Heart right ventricle (tissue), 16 donors: ENCODE results near the gene GPR180. TPM values are rescaled to one million over a fixed set of nuclear protein-coding genes. Genes with fewer than 3 reads are reported as not detected.

ENCODE experiments used
- ATAC-seq, 8 donors: fragments of 200-7000 bp; cut with Tn5 transposase; one replicate each; pipeline ENCODE4 v1.9.1; 2020; ENCODE audit warnings: mild to moderate bottlenecking in 8 of 8, moderate library complexity in 8 of 8, moderate number of reproducible peaks in 1 of 8
- DNase-seq, 2 donors: peaks; one replicate each; pipeline ENCODE4 v3.0.0-alpha.2; 2020
- H3K27ac ChIP-seq, 10 donors: fragments of 200-600 bp; sonication (generic) in 2 of 10; one replicate each; pipeline versions ENCODE4 v1.5.0 to v1.8.0; 2020 to 2022; ENCODE audit warnings: mild to moderate bottlenecking in 3 of 10
- H3K27me3 ChIP-seq, 7 donors: fragments of 200-600 bp; one replicate each; pipeline ENCODE4 v1.8.0; 2021 to 2022; ENCODE audit warnings: mild to moderate bottlenecking in 2 of 7
- H3K36me3 ChIP-seq, 9 donors: fragments of 200-600 bp; sonication (generic) in 1 of 9; one replicate each; pipeline versions ENCODE4 v1.5.0 to v1.8.0; 2020 to 2022; ENCODE audit warnings: mild to moderate bottlenecking in 2 of 9
- H3K4me1 ChIP-seq, 9 donors: fragments of 200-600 bp; sonication (generic) in 1 of 9; one replicate each; pipeline versions ENCODE4 v1.5.0 to v1.8.0; 2020 to 2022; ENCODE audit warnings: mild to moderate bottlenecking in 4 of 9
- H3K4me3 ChIP-seq, 10 donors: fragments of 200-600 bp; sonication (generic) in 2 of 10; one replicate each; pipeline versions ENCODE4 v1.5.0 to v1.8.0; 2020 to 2022; ENCODE audit warnings: mild to moderate bottlenecking in 7 of 10, moderate library complexity in 2 of 10
- H3K9me3 ChIP-seq, 11 donors: fragments of 200-600 bp in 10 of 11; sonication (generic) in 2 of 11; one replicate each; pipeline versions ENCODE4 v1.5.0 to v1.8.0; 2013 to 2022; ENCODE audit warnings: mild to moderate bottlenecking in 2 of 11, control low read depth in 1 of 11, moderate library complexity in 1 of 11
- CTCF ChIP-seq, 9 donors: fragments of 200-600 bp; sonication (generic) in 2 of 9; IDR thresholded peaks; one replicate each; pipeline versions ENCODE4 v1.5.0 to v1.8.0; 2021 to 2022; ENCODE audit warnings: antibody characterized with exemption in 9 of 9, mild to moderate bottlenecking in 5 of 9, moderate library complexity in 1 of 9
- WGBS, 2 donors: extraction: QIAGEN DNeasy Blood & Tissue Kit; methylation state at CpG; one replicate each; pipeline ENCODE4 v1.1.7; 2013; ENCODE audit warnings: inconsistent platforms in 1 of 2; 5-methylcytosine and 5-hydroxymethylcytosine counted together
- intact Hi-C, 10 donors: fragments of 100-400 bp; cut with DNase I; formaldehyde crosslinking; loops; one replicate each; pipeline versions ENCODE4 v1.11.1 to v1.14.2; 2022
- polyA plus RNA-seq, 2 donors: library from polyadenylated mRNA; stranded (reverse); fragments of 200-250 nt; gene quantifications; one replicate each; pipeline ENCODE4 v1.2.3, GENCODE V29; 2013
- total RNA-seq, 10 donors: library from RNA; stranded (reverse); fragmentation: NEBNext Ultra II Directional in 3 of 10; extraction: Animal tissue kit (Norgen Biotek cat#: 25700) in 3 of 10; gene quantifications; one replicate each; pipeline versions ENCODE4 v1.2.1 to v1.2.4, GENCODE V29; 2021 to 2023
- donor health status: Arrhythmogenic right ventricular cardiomyopathy.
- donor health status: ischemic (EF 13 %, LVEDD 7.1; RV severe dilation, severe dysfunction).
- donor health status: healthy with polysubstance abuse.
- donor health status: DM: no; HTN: yes; CAD: no.
- donor health status: DM: no; HTN: no; CAD: no.
- donor health status: ischemic (EF 25% LVEDD 6.9; RV normal size, moderate dysfunction).
- donor health status: ischemic (EF 25% LVEDD 5.7; RV mildly dilated, moderate dysfunction).
- donor health status: healthy.
- donor health status: DM: yes; HTN: yes; CAD: no.
- donor health status: Ischemic cardiomyopathy.
- donor health status: ischemic (EF 35%, LVEDD 5.7; RV mildly dilated, moderate dysfunction).
- donor health status: nonischemic (EF 11% LVEDD 7.7; RV severe dilation, severe dysfunction).
- donor health status: DM: yes; HTN: yes; CAD: no.
- donor health status: PGD.
- donor health status: ischemic (EF 29% LVEDD 5.4; RV normal size, mild dysfunction).
- donor health status: nonischemic (EF 23%, LVEDD 6.1; RV moderate dilation, normal function).

The GPR180 gene
- total and polyA plus RNA-seq, 12 donors, result 1.5 to 5.2 (median 2.9) TPM

GRCh38 chr13:94595950-94596574 is 5.6 kb upstream of the GPR180 start, which contains the start of gene TGDS:
TSS of gene TGDS (minus strand) at chr13:94596152. CDS start at chr13:94596136, 16 bp downstream.
- 0% methylated on average over 41 of the region's 41 CpGs for WGBS, 2 donors
- no peaks in the 10 kb centered on the region for H3K27me3 ChIP-seq
- peak within 1 kb of the TSS in 9 of 10 donors; percentile 67 to 95 (median 85) for H3K27ac ChIP-seq
- no peaks in the 10 kb centered on the region for H3K9me3 ChIP-seq
- intact Hi-C loops, result loop anchor here in 5 of 10 donors (2.0 to 10.0 kb wide), 4 partner anchors 44 to 51 kb away; no protein-coding TSS in a partner anchor
- peak in 4 of 9 donors; percentile 22 to 36 (median 31) for TF ChIP-seq CTCF (IDR thresholded peaks at IDR 0.05)
- H3K4me3 ChIP-seq, result peak within 1 kb of the TSS; percentile 26 to 98 (median 90)
- peak; percentile 99 to 100 (median 99) for ATAC-seq
- H3K36me3 ChIP-seq, result peaks cover 0 to 28% (median 12%) of the 10 kb centered on the region in 9 donors
- peaks cover 4 to 35% (median 21%) of the 10 kb centered on the region in 9 donors for H3K4me1 ChIP-seq
- DNase-seq, result peak; percentile 91

GRCh38 chr13:94596575-94596971 is 5.1 kb upstream of the GPR180 start:
- ATAC-seq (peak in 2 of 8 donors; percentile 7 to 14), DNase-seq (peak in 1 of 2 donors; percentile 6)
- Histone ChIP-seq H3K4me3 (peak overlapping the region; percentile 26 to 98 (median 90)), H3K36me3 (peaks cover 0 to 23% (median 10%) of the 10 kb centered on the region in 9 donors), H3K27ac (peak overlapping the region in 8 of 10 donors; percentile 67 to 95 (median 86)), H3K27me3 (no peaks in the 10 kb centered on the region), H3K9me3 (no peaks in the 10 kb centered on the region), H3K4me1 (peaks cover 4 to 35% (median 21%) of the 10 kb centered on the region in 9 donors)
- no peak for TF ChIP-seq CTCF (IDR thresholded peaks at IDR 0.05)
- 71 to 72% methylated on average over 20 of the region's 20 CpGs for WGBS, 2 donors
- intact Hi-C loops, result loop anchor here in 4 of 10 donors (5.0 to 10.0 kb wide), 3 partner anchors 44 to 52 kb away; no protein-coding TSS in a partner anchor

- DNase-seq (no peak), ATAC-seq (no peak)
- TF ChIP-seq CTCF (IDR thresholded peaks at IDR 0.05), result no peak
- Histone ChIP-seq H3K36me3 (peaks cover 0 to 6% (median 0%) of the 10 kb centered on the region in 9 donors), H3K27me3 (no peaks in the 10 kb centered on the region), H3K4me1 (peaks cover 4 to 38% (median 30%) of the 10 kb centered on the region in 9 donors), H3K4me3 (no peak overlapping the region), H3K27ac (no peak overlapping the region), H3K9me3 (no peaks in the 10 kb centered on the region)
- 96 to 98% methylated on average over 3 of the region's 3 CpGs for WGBS, 2 donors
- intact Hi-C loops, result loop anchor here in 4 of 10 donors (5.0 to 10.0 kb wide), 3 partner anchors 46 to 53 kb away; no protein-coding TSS in a partner anchor
Measured at GRCh38 chr13:94598281-94598680, 3.4 kb upstream of the GPR180 start.

- DNase-seq (no peak), ATAC-seq (no peak)
- intact Hi-C loops, result loop anchor here in 4 of 10 donors (5.0 to 10.0 kb wide), 3 partner anchors 48 to 55 kb away; no protein-coding TSS in a partner anchor
- WGBS, 2 donors, result 92 to 93% methylated on average over 3 of the region's 3 CpGs
- Histone ChIP-seq H3K4me3 (no peak overlapping the region), H3K9me3 (no peaks in the 10 kb centered on the region), H3K27me3 (no peaks in the 10 kb centered on the region), H3K36me3 (peaks cover 0 to under 1% (median 0%) of the 10 kb centered on the region in 9 donors), H3K4me1 (peaks cover 0 to 26% (median 14%) of the 10 kb centered on the region in 9 donors), H3K27ac (no peak overlapping the region)
- no peak for TF ChIP-seq CTCF (IDR thresholded peaks at IDR 0.05)
Measured at GRCh38 chr13:94599877-94600276, 1.8 kb upstream of the GPR180 start.
